Activated naive CD8-positive, alpha-beta T cell (primary cell): ENCODE data around the gene COX4I2.
A peak's percentile ranks its signal among the peaks of the same experiment; 100 is the strongest.
"Not testable (repeated sequence)": the region's sequence is repeated elsewhere in the genome, so short reads cannot be mapped to it uniquely, and the experiment has no call there.

Experiments
- H3K27ac Mint-ChIP-seq: one replicate; pipeline ENCODE4 v1.8.0; 2021; ENCODE audit warnings: mixed read lengths
- H3K27me3 Mint-ChIP-seq: one replicate; pipeline ENCODE4 v1.8.0; 2021; ENCODE audit warnings: mixed read lengths
- H3K36me3 Mint-ChIP-seq: one replicate; pipeline ENCODE4 v1.8.0; 2021; ENCODE audit warnings: mixed read lengths
- H3K4me1 Mint-ChIP-seq: one replicate; pipeline ENCODE4 v1.8.0; 2021; ENCODE audit warnings: low read depth, mixed read lengths
- H3K4me3 Mint-ChIP-seq: one replicate; pipeline ENCODE4 v1.8.0; 2021; ENCODE audit warnings: mild to moderate bottlenecking, mixed read lengths
- H3K9me3 Mint-ChIP-seq: one replicate; pipeline ENCODE4 v1.8.0; 2021; ENCODE audit warnings: low read depth, mixed read lengths

COX4I2 gene

DNA sequence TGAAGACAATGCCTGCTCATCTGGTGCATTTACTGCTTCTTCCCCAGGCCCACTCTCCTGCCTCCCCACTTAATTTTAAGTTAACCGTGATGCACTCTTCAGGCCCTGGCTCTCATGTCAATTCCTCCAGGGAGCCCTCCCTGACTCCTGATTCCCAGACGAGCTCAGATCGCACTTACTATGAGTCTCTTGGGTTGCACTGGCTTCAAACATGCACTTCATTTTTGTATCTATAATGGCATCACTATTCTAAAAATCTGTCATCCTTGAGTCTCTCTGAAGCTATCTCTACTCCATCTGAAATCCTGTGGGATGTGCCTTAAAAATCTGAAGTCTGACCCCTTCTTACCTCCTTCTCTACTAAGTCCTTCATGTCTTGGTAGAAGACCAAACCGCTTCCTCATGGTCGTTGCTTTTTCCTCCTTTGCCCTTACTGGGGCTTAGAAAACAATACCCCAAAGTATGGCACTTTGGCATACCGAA lies 24.7 kb downstream of the COX4I2 start:
- no peaks in the 10 kb centered on the region for H3K9me3 Mint-ChIP-seq
- peak overlapping the region; percentile 64 for H3K27ac Mint-ChIP-seq
- peaks cover 4% of the 10 kb centered on the region for H3K36me3 Mint-ChIP-seq
- peak overlapping the region; percentile 66 for H3K4me3 Mint-ChIP-seq
- H3K4me1 Mint-ChIP-seq: peaks cover 45% of the 10 kb centered on the region
- H3K27me3 Mint-ChIP-seq: no peaks in the 10 kb centered on the region

- Mint-ChIP-seq H3K4me3 (no peak overlapping the region), H3K27me3 (no peaks in the 10 kb centered on the region), H3K36me3 (peaks cover 4% of the 10 kb centered on the region), H3K4me1 (peaks cover 54% of the 10 kb centered on the region), H3K9me3 (no peaks in the 10 kb centered on the region), H3K27ac (peak overlapping the region; percentile 76)
Measured at GRCh38 chr20:31663524-31663837, 25.8 kb downstream of the COX4I2 start.

GRCh38 chr20:31663838-31664695 lies 26.4 kb downstream of the COX4I2 start:
- Mint-ChIP-seq H3K27ac (peak overlapping the region; percentile 76), H3K36me3 (peaks cover 4% of the 10 kb centered on the region), H3K27me3 (no peaks in the 10 kb centered on the region), H3K4me3 (peak overlapping the region; percentile 4), H3K4me1 (peaks cover 54% of the 10 kb centered on the region), H3K9me3 (no peaks in the 10 kb centered on the region)

- Mint-ChIP-seq H3K9me3 (no peaks in the 10 kb centered on the region), H3K4me3 (no peak overlapping the region), H3K4me1 (peaks cover 60% of the 10 kb centered on the region), H3K36me3 (peaks cover 4% of the 10 kb centered on the region), H3K27me3 (no peaks in the 10 kb centered on the region), H3K27ac (peak overlapping the region; percentile 50)
Measured at GRCh38 chr20:31664696-31665354, 27.1 kb downstream of the COX4I2 start.

GRCh38 chr20:31665753-31666152 lies 28.0 kb downstream of the COX4I2 start:
- Mint-ChIP-seq H3K9me3 (no peaks in the 10 kb centered on the region), H3K4me3 (no peak overlapping the region), H3K4me1 (peaks cover 59% of the 10 kb centered on the region), H3K36me3 (peaks cover 4% of the 10 kb centered on the region), H3K27me3 (no peaks in the 10 kb centered on the region), H3K27ac (peak overlapping the region; percentile 86)

DNA sequence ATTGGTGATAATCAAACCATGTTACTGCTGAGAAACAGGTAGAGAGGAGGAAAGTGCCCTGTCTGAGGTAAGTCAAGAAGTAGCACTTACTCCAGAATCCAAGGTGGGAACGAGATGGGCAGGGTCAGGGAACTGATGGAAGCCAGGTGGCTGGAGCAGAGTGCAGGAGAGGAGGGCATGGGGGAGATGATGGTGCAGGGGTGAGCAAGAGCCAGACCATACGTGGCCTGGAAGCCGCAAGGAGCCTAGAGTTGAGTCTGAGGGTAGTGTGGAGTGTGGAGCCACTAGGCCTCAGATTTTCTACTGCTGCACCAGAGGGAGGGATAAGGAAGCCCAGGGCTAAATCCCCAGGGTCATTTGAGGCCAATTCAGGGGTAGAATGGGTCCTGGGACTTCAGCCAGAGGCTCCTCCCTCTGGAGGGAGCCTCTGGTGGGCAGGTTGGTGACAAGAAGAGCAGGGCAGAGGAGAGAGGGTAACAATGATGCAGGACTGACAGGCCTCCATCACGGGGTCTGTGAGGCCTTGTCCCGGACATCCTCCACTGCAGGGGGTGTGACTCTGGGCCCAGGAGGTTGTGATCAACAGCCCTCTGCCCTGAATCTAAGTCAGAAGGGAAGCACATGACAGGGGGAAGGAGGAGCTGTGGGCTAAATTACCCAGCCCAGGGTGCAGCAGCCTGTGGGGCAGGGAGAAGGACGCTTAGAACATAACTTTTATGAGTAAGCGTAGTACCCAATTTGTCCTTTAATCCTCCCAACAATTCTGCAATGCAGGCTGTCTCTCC lies 28.7 kb downstream of the COX4I2 start:
- peaks cover 57% of the 10 kb centered on the region for H3K4me1 Mint-ChIP-seq
- H3K36me3 Mint-ChIP-seq: peaks cover 4% of the 10 kb centered on the region
- H3K27me3 Mint-ChIP-seq: no peaks in the 10 kb centered on the region
- no peak overlapping the region for H3K4me3 Mint-ChIP-seq
- H3K9me3 Mint-ChIP-seq: no peaks in the 10 kb centered on the region
- H3K27ac Mint-ChIP-seq: peak overlapping the region; percentile 86

DNA sequence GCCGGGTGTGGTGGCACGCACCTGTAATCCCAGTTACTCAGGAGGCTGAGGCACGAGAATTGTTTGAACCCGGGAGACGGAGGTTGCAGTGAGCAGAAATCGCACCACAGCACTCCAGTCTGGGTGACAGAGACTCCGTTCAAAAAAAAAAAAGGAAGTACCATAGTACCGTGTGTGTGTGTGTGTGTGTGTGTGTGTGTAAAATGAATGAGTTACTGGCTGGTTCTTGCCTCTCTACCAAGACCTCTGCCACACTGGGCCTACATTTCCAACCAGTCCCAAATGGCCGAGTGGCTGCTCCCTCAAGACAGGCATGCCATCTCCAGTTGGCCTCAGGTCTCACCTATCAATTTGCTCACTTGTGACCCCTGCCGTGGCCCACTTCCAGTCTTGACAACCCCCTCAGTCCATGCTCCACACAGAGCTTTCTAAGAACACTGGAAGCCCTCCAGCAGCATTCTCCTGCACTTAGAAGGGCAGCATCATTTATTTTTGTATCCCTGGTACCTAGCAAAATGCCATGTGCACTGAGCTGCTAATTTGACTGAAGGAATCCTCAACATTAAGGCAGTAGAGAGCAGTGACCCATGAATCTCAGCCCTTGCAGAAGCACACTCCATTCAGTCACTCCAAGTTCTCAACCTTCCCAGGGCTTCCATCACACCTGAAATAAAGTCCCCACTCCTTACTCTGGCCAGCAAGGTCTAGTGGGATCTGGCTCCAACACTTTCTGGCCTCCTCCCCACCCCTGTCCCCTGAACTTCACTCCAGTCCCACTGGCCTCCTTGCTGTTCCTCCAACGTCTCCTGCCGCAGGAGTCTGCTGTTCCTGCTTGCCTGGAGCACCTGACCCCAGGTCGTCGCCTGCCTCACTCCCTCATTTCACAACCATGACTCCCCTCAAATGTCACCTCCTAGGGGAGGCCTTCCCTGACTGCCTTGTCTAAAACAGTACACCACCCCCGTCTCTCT lies 29.9 kb downstream of the COX4I2 start:
- no peaks in the 10 kb centered on the region for H3K27me3 Mint-ChIP-seq
- H3K4me3 Mint-ChIP-seq: peak overlapping the region; percentile 39
- peak overlapping the region; percentile 86 for H3K27ac Mint-ChIP-seq
- H3K36me3 Mint-ChIP-seq: peaks cover 4% of the 10 kb centered on the region
- H3K9me3 Mint-ChIP-seq: no peaks in the 10 kb centered on the region
- peaks cover 50% of the 10 kb centered on the region for H3K4me1 Mint-ChIP-seq

GRCh38 chr20:31668944-31669343 lies 31.2 kb downstream of the COX4I2 start:
- not testable (repeated sequence) for H3K27me3 Mint-ChIP-seq, H3K9me3 Mint-ChIP-seq, H3K4me3 Mint-ChIP-seq, H3K36me3 Mint-ChIP-seq
- peak overlapping the region; percentile 89 for H3K27ac Mint-ChIP-seq
- H3K4me1 Mint-ChIP-seq: peaks cover 50% of the 10 kb centered on the region

- Mint-ChIP-seq H3K4me1 (peaks cover 57% of the 10 kb centered on the region), H3K27me3 (no peaks in the 10 kb centered on the region), H3K27ac (peak overlapping the region; percentile 89), H3K36me3 (peaks cover 10% of the 10 kb centered on the region), H3K4me3 (no peak overlapping the region), H3K9me3 (no peaks in the 10 kb centered on the region)
Measured at GRCh38 chr20:31669876-31670275, 32.2 kb downstream of the COX4I2 start.

DNA sequence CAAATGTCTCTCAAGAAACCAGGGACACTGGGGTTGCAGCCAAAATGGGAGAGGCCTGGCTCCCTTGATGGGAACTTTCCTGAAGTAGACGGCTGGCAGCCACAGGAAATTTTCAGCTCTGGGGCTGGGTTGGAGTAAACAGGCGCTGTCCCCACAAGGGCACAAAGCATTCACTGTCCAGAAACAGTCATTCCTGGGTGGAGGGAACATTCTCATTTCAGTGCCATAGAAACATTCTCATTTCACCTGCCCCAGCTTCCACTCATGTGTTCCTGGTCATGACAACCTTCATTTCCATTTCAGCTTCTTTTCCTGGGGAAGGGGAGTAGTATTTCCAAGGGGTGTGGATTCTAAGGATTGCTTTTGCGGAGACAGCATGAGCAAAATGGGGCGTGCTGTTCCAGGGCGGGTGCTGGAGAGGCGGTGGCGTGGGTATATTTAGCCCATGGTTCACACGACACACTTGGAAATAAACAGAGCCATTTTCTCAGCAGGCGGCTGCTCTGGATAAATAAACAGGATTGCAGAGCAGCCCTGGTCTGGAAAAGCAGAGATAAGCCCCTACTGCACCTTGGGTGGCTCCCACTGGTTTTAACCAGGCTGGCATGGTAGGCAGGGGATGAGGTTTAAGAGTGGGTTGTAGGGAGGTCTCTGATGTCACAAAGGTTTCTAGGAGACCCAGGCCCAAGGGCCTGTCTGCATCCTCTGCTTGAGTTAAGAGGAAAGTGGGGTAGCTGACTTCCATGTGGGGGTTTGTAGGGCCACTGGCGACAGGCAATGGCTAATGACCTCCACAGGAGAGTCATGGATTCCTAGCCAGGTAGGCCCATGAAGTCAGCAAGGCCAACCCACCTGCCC lies 32.9 kb downstream of the COX4I2 start:
- H3K36me3 Mint-ChIP-seq: peaks cover 14% of the 10 kb centered on the region
- no peaks in the 10 kb centered on the region for H3K9me3 Mint-ChIP-seq
- no peaks in the 10 kb centered on the region for H3K27me3 Mint-ChIP-seq
- peak overlapping the region; percentile 46 for H3K27ac Mint-ChIP-seq
- peaks cover 61% of the 10 kb centered on the region for H3K4me1 Mint-ChIP-seq
- H3K4me3 Mint-ChIP-seq: no peak overlapping the region

GRCh38 chr20:31671324-31671723 lies 33.6 kb downstream of the COX4I2 start:
- H3K4me3 Mint-ChIP-seq: no peak overlapping the region
- H3K4me1 Mint-ChIP-seq: peaks cover 62% of the 10 kb centered on the region
- no peaks in the 10 kb centered on the region for H3K27me3 Mint-ChIP-seq
- no peaks in the 10 kb centered on the region for H3K9me3 Mint-ChIP-seq
- H3K27ac Mint-ChIP-seq: peak overlapping the region; percentile 50
- H3K36me3 Mint-ChIP-seq: peaks cover 15% of the 10 kb centered on the region

DNA sequence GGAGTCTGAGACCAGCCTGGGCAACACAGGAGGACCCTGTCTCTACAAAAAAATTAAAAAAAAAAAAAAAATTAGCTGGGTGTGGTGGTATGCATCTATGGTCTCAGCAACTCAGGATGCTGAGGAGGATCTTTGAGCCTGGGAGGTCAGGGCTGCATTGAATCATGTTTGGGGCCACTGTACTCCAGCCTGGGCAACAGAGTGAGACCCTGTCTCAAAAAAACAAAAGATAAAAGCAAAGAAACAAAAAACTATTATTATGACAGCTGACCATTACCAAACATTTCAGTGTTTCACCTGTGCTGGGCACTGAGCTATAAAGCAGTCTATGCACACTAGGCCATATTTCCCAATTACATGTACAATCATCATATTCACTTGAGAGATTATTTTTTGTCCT lies 35.7 kb downstream of the COX4I2 start:
- H3K9me3 Mint-ChIP-seq: no peaks in the 10 kb centered on the region
- H3K36me3 Mint-ChIP-seq: peaks cover 20% of the 10 kb centered on the region
- peaks cover 65% of the 10 kb centered on the region for H3K4me1 Mint-ChIP-seq

DNA sequence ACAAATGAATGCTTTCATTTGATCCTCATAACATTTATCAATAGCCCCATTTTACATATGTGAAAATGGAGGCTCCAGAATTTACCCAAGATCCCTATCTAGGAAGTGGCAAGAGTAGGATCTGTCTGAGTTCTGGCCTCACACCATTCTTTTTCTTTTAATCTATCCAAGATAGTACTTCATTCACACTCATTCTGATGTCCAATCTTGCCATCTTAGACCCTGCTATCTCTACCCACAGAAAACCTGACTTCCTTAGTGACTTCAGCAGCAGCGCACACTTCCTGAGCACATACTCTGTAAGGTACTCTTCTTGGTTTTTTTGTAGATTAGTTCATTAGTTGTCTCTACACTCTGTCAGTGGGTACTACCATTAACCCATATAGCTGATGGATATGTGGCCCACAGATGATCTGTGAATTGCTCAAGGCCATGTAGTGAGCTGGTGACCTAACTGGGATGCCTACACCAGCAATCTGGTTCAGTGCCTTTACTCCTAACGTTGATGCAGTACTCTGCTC lies 36.3 kb downstream of the COX4I2 start:
- H3K36me3 Mint-ChIP-seq: peaks cover 23% of the 10 kb centered on the region
- H3K9me3 Mint-ChIP-seq: no peaks in the 10 kb centered on the region
- peaks cover 71% of the 10 kb centered on the region for H3K4me1 Mint-ChIP-seq
- H3K27me3 Mint-ChIP-seq: no peaks in the 10 kb centered on the region
- peak overlapping the region; percentile 95 for H3K27ac Mint-ChIP-seq
- H3K4me3 Mint-ChIP-seq: peak overlapping the region; percentile 90

More for the DNA sequence above, 35.7 kb downstream of the COX4I2 start:
- Mint-ChIP-seq H3K27me3 (no peaks in the 10 kb centered on the region), H3K27ac (peak overlapping the region; percentile 95), H3K4me3 (peak overlapping the region; percentile 90)
